NCI-H2196 treated with DMSO at 0.1 percent for 48 hours (cell line): ENCODE results near the gene PCDH10.
"Not testable (repeated sequence)": the region's sequence is repeated elsewhere in the genome, so short reads cannot be mapped to it uniquely, and the experiment has no call there.

Experiments used
- DNase-seq: peaks from one replicate; lab custom pipeline; 2025; ENCODE audit not compliant: unreplicated experiment; lab: John Stamatoyannopoulos, UW

The PCDH10 gene

DNA sequence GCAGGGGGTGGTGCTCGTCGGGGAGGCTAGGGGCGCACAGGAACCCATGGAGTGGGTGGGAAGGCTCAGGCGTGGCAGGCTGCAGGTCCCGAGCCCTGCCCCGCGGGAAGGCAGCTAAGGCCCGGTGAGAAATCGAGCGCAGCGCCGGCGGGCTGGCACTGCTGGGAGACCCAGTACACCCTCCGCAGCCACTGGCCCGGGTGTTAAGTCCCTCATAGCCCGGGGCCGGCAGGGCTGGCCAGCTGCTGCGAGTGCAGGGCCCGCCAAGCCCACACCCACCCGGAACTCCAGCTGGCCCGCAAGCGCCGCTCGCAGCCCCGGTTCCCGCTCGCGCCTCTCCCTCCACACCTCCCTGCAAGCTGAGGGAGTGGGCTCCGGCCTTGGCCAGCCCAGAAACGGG, 91.4 kb downstream of the PCDH10 start:
- not testable (repeated sequence) for DNase-seq
